GM23338 (cell line): ENCODE data around the gene CNOT4. TPM values are rescaled to one million over a fixed set of nuclear protein-coding genes. Genes with fewer than 3 reads are reported as not detected.
A peak's percentile ranks its signal among the peaks of the same experiment; 100 is the strongest.

Experiments used
- ATAC-seq: fragments of 200-7000 bp; cut with Tn5 transposase; 3 replicates; pipeline ENCODE4 v1.9.1; 2020
- DNase-seq: peaks from one replicate; pipeline ENCODE4 v3.0.0-alpha.2; 2015; ENCODE audit warnings: low spot score
- H2AFZ ChIP-seq: fragments of 200-600 bp; sonication (generic); 2 replicates; pipeline ENCODE4 v1.8.0; 2016; ENCODE audit warnings: antibody characterized with exemption, mild to moderate bottlenecking, moderate library complexity
- H3F3A ChIP-seq: fragments of 200-600 bp; sonication (generic); replicated peaks from 2 replicates; pipeline ENCODE4 v1.8.0; 2017; ENCODE audit warnings: antibody characterized with exemption, mixed run types, low read depth
- H3K27ac ChIP-seq: fragments of 200-600 bp; sonication (generic); 2 replicates; pipeline ENCODE4 v1.6.1; 2016; ENCODE audit warnings: low read depth
- H3K27me3 ChIP-seq: fragments of 200-600 bp; sonication (generic); 2 replicates; pipeline ENCODE4 v1.8.0; 2016; ENCODE audit warnings: mild to moderate bottlenecking, mixed run types, moderate library complexity; ENCODE audit not compliant: insufficient read depth
- H3K36me3 ChIP-seq: fragments of 200-600 bp; sonication (generic); 2 replicates; pipeline ENCODE4 v1.8.0; 2016; ENCODE audit warnings: mild to moderate bottlenecking; ENCODE audit not compliant: insufficient read depth
- H3K4me1 ChIP-seq: fragments of 200-600 bp; sonication (generic); 2 replicates; pipeline ENCODE4 v1.8.0; 2016; ENCODE audit warnings: mild to moderate bottlenecking, moderate library complexity; ENCODE audit not compliant: insufficient read depth
- H3K4me2 ChIP-seq: fragments of 200-600 bp; sonication (generic); 2 replicates; pipeline ENCODE4 v1.7.1; 2017; ENCODE audit warnings: mixed run types
- H3K4me3 ChIP-seq: fragments of 200-600 bp; sonication (generic); 2 replicates; pipeline ENCODE4 v1.6.1; 2016; ENCODE audit warnings: mixed run types
- H3K79me2 ChIP-seq: fragments of 200-600 bp; sonication (generic); replicated peaks from 2 replicates; pipeline ENCODE4 v1.8.0; 2017; ENCODE audit warnings: mild to moderate bottlenecking; ENCODE audit not compliant: insufficient read depth
- H3K9me2 ChIP-seq: fragments of 200-600 bp; sonication (generic); 2 replicates; pipeline ENCODE4 v1.8.0; 2017; ENCODE audit not compliant: insufficient read depth
- H4K20me1 ChIP-seq: fragments of 200-600 bp; sonication (generic); replicated peaks from 2 replicates; pipeline ENCODE4 v1.8.0; 2017; ENCODE audit warnings: mild to moderate bottlenecking; ENCODE audit not compliant: insufficient read depth
- H3K27ac Mint-ChIP-seq: 2 replicates; pipeline ENCODE4 v1.8.0; 2020; ENCODE audit warnings: inconsistent platforms, mild to moderate bottlenecking, moderate library complexity, mixed read lengths
- H3K27me3 Mint-ChIP-seq: 3 replicates; pipeline ENCODE4 v1.8.0; 2022; ENCODE audit warnings: low read depth, mild to moderate bottlenecking, moderate library complexity, mixed read lengths, inconsistent platforms; ENCODE audit not compliant: insufficient read depth, poor library complexity
- H3K36me3 Mint-ChIP-seq: 3 replicates; pipeline ENCODE4 v1.8.0; 2021; ENCODE audit warnings: low read depth, mild to moderate bottlenecking, inconsistent platforms, moderate library complexity, mixed read lengths
- H3K4me1 Mint-ChIP-seq: 3 replicates; pipeline ENCODE4 v1.8.0; 2020; ENCODE audit warnings: mild to moderate bottlenecking, inconsistent platforms, mixed read lengths
- H3K4me3 Mint-ChIP-seq: 3 replicates; pipeline ENCODE4 v1.8.0; 2021; ENCODE audit warnings: moderate library complexity, mild to moderate bottlenecking, inconsistent platforms, mixed read lengths
- H3K9me3 Mint-ChIP-seq: 3 replicates; pipeline ENCODE4 v1.8.0; 2020; ENCODE audit warnings: moderate library complexity, mild to moderate bottlenecking, inconsistent platforms, mixed read lengths
- CREB1 ChIP-seq: fragments of 250-450 bp; sonication (Bioruptor Pico); IDR thresholded peaks from 2 replicates; pipeline ENCODE4 v1.5.0; 2020; ENCODE audit warnings: low read depth, mild to moderate bottlenecking, moderate library complexity
- EZH2 ChIP-seq: fragments of 200-600 bp; sonication (generic); IDR thresholded peaks from one replicate; pipeline ENCODE4 v1.8.0; 2017; ENCODE audit warnings: antibody characterized with exemption, mild to moderate bottlenecking, low read depth; ENCODE audit not compliant: unreplicated experiment
- EZH2phosphoT487 ChIP-seq: fragments of 200-600 bp; sonication (generic); IDR thresholded peaks from one replicate; pipeline ENCODE4 v1.8.1; 2018; ENCODE audit warnings: antibody characterized with exemption; ENCODE audit not compliant: unreplicated experiment
- JUNB ChIP-seq: IDR thresholded peaks from one replicate; pipeline ENCODE4 v1.6.1; 2016; ENCODE audit warnings: antibody characterized with exemption; ENCODE audit not compliant: unreplicated experiment
- NANOG ChIP-seq: IDR thresholded peaks from 2 replicates; pipeline ENCODE4 v1.6.1; 2016; ENCODE audit warnings: antibody characterized with exemption, borderline replicate concordance
- POLR2AphosphoS5 ChIP-seq: IDR thresholded peaks from 2 replicates; pipeline ENCODE4 v1.6.1; 2016; ENCODE audit warnings: antibody characterized with exemption, low read depth
- STAT1 ChIP-seq: IDR thresholded peaks from one replicate; pipeline ENCODE4 v1.6.1; 2016; ENCODE audit warnings: antibody characterized with exemption; ENCODE audit not compliant: unreplicated experiment
- ZNF114 ChIP-seq: fragments of 250-450 bp; sonication (Bioruptor Pico); IDR thresholded peaks from 2 replicates; pipeline ENCODE4 v1.5.0; 2020; ENCODE audit warnings: mild to moderate bottlenecking, moderate library complexity
- ZNF331 ChIP-seq: fragments of 250-450 bp; sonication (Bioruptor Pico); IDR thresholded peaks from 2 replicates; pipeline ENCODE4 v1.5.0; 2020; ENCODE audit warnings: low read depth, mild to moderate bottlenecking, moderate library complexity
- polyA plus RNA-seq: library from polyadenylated mRNA; unstranded; fragments of >200 nt; fragmentation: Nextera tagmentation; extraction: Ambion mirVana; gene quantifications from 2 replicates; pipeline ENCODE4 v1.2.1, GENCODE V29; 2016
- total RNA-seq: library from RNA; depleted of rRNA; stranded (reverse); fragments of >200 nt; shearing (Covaris generic); gene quantifications from 2 replicates; pipeline ENCODE4 v1.2.3, GENCODE V29; 2014
- TF ChIP-seq, protein P1 (sequence below): fragments of 250-450 bp; sonication (Bioruptor Pico); IDR thresholded peaks from 2 replicates; pipeline ENCODE4 v1.5.0; 2020; ENCODE audit warnings: mild to moderate bottlenecking, moderate library complexity
- TF ChIP-seq, protein P2 (sequence below): IDR thresholded peaks from 2 replicates; pipeline ENCODE4 v1.6.1; 2016; ENCODE audit warnings: antibody characterized with exemption
- TF ChIP-seq, protein P3 (sequence below), 2 experiments: fragments of 200-600 bp in 1 of 2; sonication (generic) in 1 of 2; conservative IDR thresholded peaks; 2 replicates each; pipeline versions ENCODE4 v1.5.1 to v1.6.1; 2016 to 2017; ENCODE audit warnings: antibody characterized with exemption in 2 of 2, low read depth in 2 of 2, mild to moderate bottlenecking in 2 of 2, moderate library complexity in 1 of 2
- TF ChIP-seq, protein P4 (sequence below): IDR thresholded peaks from one replicate; pipeline ENCODE4 v1.6.1; 2018; ENCODE audit warnings: antibody characterized with exemption; ENCODE audit not compliant: unreplicated experiment

Gene CNOT4
- total and polyA plus RNA-seq, 2 experiments from 2014 or later: 18.9 to 26.2 TPM

DNA sequence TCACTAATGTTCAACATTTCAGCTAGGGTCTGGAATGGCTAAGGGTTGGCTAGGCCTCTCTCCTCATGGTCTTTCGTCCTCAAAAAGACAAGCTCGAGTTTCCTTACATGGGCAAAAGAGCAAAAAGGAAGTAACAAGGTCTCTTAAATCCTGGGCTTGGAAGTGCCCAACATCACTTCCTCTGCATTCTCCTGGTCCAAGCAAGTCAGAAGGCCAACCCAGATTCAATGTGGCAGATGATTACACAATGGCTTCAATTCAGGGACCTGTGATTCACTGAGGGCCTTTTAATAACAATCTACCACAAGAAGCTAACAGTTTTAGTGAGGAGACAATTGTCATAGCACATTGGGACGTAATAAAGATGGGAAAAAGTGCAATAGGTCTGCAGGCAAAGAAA lies 43.4 kb upstream of the CNOT4 start:
- Histone ChIP-seq H3K9me2 (no peaks in the 10 kb centered on the region), H2AFZ (peak overlapping the region; percentile 63), H3K27ac (no peak overlapping the region), H4K20me1 (no peaks in the 10 kb centered on the region), H3F3A (no peaks in the 10 kb centered on the region), H3K27me3 (no peaks in the 10 kb centered on the region), H3K36me3 (no peaks in the 10 kb centered on the region), H3K79me2 (peaks cover 6% of the 10 kb centered on the region), H3K4me2 (no peak overlapping the region), H3K4me1 (no peaks in the 10 kb centered on the region), H3K4me3 (no peak overlapping the region)
- DNase-seq (no peak), ATAC-seq (no peak)
- Mint-ChIP-seq H3K27ac (peak overlapping the region; percentile 14; the same call in 1 of the 2 replicates), H3K4me3 (no peak overlapping the region), H3K4me1 (no peaks in the 10 kb centered on the region), H3K9me3 (no peaks in the 10 kb centered on the region), H3K36me3 (no peaks in the 10 kb centered on the region), H3K27me3 (no peaks in the 10 kb centered on the region)
- TF ChIP-seq, protein P1, sequence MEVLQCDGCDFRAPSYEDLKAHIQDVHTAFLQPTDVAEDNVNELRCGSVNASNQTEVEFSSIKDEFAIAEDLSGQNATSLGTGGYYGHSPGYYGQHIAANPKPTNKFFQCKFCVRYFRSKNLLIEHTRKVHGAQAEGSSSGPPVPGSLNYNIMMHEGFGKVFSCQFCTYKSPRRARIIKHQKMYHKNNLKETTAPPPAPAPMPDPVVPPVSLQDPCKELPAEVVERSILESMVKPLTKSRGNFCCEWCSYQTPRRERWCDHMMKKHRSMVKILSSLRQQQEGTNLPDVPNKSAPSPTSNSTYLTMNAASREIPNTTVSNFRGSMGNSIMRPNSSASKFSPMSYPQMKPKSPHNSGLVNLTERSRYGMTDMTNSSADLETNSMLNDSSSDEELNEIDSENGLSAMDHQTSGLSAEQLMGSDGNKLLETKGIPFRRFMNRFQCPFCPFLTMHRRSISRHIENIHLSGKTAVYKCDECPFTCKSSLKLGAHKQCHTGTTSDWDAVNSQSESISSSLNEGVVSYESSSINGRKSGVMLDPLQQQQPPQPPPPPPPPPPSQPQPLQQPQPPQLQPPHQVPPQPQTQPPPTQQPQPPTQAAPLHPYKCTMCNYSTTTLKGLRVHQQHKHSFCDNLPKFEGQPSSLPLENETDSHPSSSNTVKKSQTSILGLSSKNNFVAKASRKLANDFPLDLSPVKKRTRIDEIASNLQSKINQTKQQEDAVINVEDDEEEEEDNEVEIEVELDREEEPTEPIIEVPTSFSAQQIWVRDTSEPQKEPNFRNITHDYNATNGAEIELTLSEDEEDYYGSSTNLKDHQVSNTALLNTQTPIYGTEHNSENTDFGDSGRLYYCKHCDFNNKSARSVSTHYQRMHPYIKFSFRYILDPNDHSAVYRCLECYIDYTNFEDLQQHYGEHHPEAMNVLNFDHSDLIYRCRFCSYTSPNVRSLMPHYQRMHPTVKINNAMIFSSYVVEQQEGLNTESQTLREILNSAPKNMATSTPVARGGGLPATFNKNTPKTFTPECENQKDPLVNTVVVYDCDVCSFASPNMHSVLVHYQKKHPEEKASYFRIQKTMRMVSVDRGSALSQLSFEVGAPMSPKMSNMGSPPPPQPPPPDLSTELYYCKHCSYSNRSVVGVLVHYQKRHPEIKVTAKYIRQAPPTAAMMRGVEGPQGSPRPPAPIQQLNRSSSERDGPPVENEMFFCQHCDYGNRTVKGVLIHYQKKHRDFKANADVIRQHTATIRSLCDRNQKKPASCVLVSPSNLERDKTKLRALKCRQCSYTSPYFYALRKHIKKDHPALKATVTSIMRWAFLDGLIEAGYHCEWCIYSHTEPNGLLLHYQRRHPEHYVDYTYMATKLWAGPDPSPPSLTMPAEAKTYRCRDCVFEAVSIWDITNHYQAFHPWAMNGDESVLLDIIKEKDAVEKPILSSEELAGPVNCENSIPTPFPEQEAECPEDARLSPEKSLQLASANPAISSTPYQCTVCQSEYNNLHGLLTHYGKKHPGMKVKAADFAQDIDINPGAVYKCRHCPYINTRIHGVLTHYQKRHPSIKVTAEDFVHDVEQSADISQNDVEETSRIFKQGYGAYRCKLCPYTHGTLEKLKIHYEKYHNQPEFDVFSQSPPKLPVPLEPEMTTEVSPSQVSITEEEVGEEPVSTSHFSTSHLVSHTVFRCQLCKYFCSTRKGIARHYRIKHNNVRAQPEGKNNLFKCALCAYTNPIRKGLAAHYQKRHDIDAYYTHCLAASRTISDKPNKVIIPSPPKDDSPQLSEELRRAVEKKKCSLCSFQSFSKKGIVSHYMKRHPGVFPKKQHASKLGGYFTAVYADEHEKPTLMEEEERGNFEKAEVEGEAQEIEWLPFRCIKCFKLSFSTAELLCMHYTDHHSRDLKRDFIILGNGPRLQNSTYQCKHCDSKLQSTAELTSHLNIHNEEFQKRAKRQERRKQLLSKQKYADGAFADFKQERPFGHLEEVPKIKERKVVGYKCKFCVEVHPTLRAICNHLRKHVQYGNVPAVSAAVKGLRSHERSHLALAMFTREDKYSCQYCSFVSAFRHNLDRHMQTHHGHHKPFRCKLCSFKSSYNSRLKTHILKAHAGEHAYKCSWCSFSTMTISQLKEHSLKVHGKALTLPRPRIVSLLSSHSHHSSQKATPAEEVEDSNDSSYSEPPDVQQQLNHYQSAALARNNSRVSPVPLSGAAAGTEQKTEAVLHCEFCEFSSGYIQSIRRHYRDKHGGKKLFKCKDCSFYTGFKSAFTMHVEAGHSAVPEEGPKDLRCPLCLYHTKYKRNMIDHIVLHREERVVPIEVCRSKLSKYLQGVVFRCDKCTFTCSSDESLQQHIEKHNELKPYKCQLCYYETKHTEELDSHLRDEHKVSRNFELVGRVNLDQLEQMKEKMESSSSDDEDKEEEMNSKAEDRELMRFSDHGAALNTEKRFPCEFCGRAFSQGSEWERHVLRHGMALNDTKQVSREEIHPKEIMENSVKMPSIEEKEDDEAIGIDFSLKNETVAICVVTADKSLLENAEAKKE (CRISPR knock-in tag): no peak
- TF ChIP-seq POLR2AphosphoS5 (no peak), EZH2 (no peak), EZH2phosphoT487 (no peak), CREB1 (no peak), STAT1 (no peak), NANOG (no peak), ZNF114 (no peak), ZNF331 (CRISPR knock-in tag) (no peak), JUNB (no peak)
- TF ChIP-seq, protein P2, sequence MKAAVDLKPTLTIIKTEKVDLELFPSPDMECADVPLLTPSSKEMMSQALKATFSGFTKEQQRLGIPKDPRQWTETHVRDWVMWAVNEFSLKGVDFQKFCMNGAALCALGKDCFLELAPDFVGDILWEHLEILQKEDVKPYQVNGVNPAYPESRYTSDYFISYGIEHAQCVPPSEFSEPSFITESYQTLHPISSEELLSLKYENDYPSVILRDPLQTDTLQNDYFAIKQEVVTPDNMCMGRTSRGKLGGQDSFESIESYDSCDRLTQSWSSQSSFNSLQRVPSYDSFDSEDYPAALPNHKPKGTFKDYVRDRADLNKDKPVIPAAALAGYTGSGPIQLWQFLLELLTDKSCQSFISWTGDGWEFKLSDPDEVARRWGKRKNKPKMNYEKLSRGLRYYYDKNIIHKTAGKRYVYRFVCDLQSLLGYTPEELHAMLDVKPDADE: no peak
- TF ChIP-seq, protein P3, sequence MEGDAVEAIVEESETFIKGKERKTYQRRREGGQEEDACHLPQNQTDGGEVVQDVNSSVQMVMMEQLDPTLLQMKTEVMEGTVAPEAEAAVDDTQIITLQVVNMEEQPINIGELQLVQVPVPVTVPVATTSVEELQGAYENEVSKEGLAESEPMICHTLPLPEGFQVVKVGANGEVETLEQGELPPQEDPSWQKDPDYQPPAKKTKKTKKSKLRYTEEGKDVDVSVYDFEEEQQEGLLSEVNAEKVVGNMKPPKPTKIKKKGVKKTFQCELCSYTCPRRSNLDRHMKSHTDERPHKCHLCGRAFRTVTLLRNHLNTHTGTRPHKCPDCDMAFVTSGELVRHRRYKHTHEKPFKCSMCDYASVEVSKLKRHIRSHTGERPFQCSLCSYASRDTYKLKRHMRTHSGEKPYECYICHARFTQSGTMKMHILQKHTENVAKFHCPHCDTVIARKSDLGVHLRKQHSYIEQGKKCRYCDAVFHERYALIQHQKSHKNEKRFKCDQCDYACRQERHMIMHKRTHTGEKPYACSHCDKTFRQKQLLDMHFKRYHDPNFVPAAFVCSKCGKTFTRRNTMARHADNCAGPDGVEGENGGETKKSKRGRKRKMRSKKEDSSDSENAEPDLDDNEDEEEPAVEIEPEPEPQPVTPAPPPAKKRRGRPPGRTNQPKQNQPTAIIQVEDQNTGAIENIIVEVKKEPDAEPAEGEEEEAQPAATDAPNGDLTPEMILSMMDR (conservative IDR thresholded peaks at IDR 0.05; ENCODE audit: low read depth in 2 of 2): no peak
- TF ChIP-seq, protein P4, sequence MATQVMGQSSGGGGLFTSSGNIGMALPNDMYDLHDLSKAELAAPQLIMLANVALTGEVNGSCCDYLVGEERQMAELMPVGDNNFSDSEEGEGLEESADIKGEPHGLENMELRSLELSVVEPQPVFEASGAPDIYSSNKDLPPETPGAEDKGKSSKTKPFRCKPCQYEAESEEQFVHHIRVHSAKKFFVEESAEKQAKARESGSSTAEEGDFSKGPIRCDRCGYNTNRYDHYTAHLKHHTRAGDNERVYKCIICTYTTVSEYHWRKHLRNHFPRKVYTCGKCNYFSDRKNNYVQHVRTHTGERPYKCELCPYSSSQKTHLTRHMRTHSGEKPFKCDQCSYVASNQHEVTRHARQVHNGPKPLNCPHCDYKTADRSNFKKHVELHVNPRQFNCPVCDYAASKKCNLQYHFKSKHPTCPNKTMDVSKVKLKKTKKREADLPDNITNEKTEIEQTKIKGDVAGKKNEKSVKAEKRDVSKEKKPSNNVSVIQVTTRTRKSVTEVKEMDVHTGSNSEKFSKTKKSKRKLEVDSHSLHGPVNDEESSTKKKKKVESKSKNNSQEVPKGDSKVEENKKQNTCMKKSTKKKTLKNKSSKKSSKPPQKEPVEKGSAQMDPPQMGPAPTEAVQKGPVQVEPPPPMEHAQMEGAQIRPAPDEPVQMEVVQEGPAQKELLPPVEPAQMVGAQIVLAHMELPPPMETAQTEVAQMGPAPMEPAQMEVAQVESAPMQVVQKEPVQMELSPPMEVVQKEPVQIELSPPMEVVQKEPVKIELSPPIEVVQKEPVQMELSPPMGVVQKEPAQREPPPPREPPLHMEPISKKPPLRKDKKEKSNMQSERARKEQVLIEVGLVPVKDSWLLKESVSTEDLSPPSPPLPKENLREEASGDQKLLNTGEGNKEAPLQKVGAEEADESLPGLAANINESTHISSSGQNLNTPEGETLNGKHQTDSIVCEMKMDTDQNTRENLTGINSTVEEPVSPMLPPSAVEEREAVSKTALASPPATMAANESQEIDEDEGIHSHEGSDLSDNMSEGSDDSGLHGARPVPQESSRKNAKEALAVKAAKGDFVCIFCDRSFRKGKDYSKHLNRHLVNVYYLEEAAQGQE: no peak
